ENCODE results near the gene WDR1.

The WDR1 gene

GRCh38 chr4:10041036-10041435 lies 75.6 kb downstream of the WDR1 start:
- DNase-seq (ENCODE audit: low read depth in 2 of 2), result no peak

GRCh38 chr4:10040049-10040892 lies 76.3 kb downstream of the WDR1 start:
- no peak for DNase-seq (ENCODE audit: low read depth in 2 of 2)

GRCh38 chr4:10036807-10037342 lies 79.7 kb downstream of the WDR1 start:
- no peak for DNase-seq (ENCODE audit: low read depth in 2 of 2)

DNA sequence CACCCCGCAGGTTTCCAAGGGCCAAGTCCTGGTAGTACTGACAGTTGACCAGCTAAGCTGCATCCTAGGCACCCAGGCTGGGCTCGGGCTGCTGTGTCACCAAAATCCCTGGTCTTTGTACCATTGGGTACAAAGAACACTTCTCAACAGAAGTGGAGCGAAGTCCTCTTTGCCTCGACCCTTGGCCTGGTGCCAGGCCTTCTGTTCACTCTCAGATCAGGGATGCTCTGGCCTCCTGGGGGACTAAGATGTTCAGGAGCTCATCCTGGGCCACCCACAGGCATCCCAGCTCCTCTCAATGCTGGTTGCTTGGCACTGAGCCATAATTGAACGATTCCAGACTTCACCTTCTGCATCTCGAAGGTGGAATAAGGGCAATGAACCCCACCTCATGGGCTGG lies 81.5 kb downstream of the WDR1 start:
- DNase-seq (ENCODE audit: low read depth in 2 of 2), result no peak

- DNase-seq (ENCODE audit: low read depth in 2 of 2), result no peak
Observed at GRCh38 chr4:10034612-10035104, 81.9 kb downstream of the WDR1 start.

GRCh38 chr4:10034136-10034535 lies 82.5 kb downstream of the WDR1 start:
- no peak for DNase-seq (ENCODE audit: low read depth in 2 of 2)

DNA sequence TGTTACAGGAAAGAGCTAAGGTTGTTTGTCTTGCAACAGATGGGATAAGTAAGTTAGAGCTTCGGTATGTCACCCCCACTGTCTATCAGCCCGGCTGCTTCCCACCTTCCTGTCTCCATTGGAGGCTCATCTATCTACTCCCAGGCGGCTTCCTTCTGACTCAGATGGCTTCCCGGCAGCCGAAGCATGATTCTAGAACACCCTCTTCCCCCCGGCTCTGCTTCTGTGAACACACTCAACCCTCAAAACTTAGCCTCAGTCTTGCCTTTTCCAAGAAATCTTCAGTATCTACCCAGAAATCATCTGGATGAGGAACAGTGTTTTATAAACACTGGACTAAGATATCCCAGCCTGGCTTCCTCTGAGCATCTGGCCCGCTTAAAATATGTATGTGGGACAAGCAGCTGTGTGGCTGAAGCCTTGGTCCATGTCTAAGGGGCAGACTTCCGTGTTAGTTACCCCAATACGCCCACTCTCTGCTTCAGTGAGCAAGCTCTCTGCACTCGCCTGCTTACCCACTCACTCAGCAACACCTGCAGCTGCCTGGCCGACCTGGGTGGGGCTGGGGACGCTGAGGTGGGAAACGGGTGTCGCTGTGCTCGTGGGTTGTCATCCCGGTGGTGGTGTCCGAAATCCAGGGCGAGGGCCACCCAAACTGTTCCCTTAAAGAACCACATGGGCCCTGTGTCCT lies 83.3 kb downstream of the WDR1 start:
- no peak for DNase-seq (ENCODE audit: low read depth in 2 of 2)

- no peak for DNase-seq (ENCODE audit: low read depth in 2 of 2)
Observed at GRCh38 chr4:10032625-10033024, 84.0 kb downstream of the WDR1 start.

GRCh38 chr4:10031668-10032590 lies 84.7 kb downstream of the WDR1 start:
- DNase-seq (ENCODE audit: low read depth in 2 of 2), result no peak

GRCh38 chr4:10030972-10031667 lies 85.5 kb downstream of the WDR1 start:
- DNase-seq (ENCODE audit: low read depth in 2 of 2), result no peak

DNA sequence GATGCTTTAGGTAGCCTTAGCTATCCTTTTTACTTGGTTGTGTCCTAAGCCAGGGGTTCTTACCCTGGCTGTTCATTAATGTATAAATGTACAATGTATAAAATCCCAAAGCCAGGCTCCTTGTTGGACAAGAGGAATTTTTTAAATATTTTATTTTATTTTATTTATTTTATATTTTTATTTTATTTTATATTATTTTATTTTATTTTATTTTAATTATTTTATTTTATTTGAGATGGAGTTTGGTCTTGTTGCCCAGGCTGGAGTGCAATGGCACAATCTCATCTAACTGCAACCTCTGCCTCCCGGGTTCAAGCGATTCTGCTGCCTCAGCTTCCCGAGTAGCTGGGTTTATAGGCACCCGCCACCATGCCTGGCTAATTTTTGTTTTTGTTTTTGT lies 87.2 kb downstream of the WDR1 start:
- no peak for DNase-seq (ENCODE audit: low read depth in 2 of 2)

- DNase-seq (ENCODE audit: low read depth in 2 of 2), result no peak
Observed at GRCh38 chr4:10028910-10029309, 87.7 kb downstream of the WDR1 start.

DNA sequence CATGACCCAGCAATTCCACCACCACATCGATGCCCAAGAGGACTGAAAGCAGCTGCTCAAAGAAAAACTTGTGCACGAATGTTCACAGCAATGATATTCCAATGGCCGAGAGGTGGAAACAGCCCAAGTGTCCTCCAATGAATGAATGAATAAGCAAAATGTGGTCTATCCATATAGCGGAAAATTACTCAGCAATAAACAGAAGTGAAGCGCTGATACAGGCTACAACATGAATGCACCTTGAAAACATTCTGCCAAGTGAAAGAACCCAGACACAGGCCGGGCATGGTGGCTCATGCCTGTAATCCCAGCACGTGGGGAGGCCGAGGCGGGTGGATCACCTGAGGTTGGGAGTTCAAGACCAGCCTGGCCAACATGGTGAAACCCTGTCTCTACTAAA lies 90.1 kb downstream of the WDR1 start:
- DNase-seq (ENCODE audit: low read depth in 2 of 2), result no peak

DNA sequence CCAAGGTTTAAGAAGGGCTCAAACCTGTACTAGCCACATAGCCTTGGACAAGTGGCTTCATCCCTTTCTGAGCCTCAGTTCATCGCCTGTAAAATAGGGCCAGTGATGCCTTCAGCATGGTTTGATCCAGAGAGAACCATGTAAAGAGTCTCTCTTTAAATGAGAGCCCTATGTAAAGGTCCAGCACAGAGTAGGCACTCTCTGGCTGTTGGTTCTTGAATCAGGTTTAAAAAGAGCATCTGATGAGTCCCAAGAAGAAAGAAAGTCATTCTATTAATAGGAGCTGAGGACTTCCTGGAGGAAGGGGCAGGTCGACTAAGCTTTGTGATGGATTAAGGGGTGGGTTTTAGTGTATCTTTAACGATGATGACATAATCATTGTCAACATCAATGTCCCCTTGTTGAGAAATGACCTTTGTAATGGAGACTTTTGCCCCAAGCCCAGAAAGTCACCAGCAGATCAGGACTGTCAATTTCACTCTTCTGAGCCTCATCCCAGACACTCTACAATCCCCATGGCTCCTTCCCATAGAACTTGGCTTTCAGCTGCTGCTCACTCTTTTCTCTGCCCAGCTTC lies 91.3 kb downstream of the WDR1 start:
- DNase-seq (ENCODE audit: low read depth in 2 of 2), result no peak

All from stimulated activated CD4-positive, alpha-beta T cell treated with anti-CD3 and anti-CD28 coated beads, Interleukin-15, amount 100 ng/mL, for 48 hours (primary cell).